NCI-H128 (cell line): ENCODE results near the gene EYA2.
"Not testable (repeated sequence)": the region's sequence is repeated elsewhere in the genome, so short reads cannot be mapped to it uniquely, and the experiment has no call there.

Experiments
- DNase-seq: peaks from one replicate; lab custom pipeline; 2025; ENCODE audit not compliant: unreplicated experiment; lab: John Stamatoyannopoulos, UW

EYA2 gene

GRCh38 chr20:46894579-46894958 is at the start of gene EYA2:
Gene EYA2 (plus strand): TSS chr20:46894843. CDS start chr20:46990011, 95,168 bp downstream.
- no peak for DNase-seq

GRCh38 chr20:46844965-46845364 is 49.7 kb upstream of the EYA2 start:
- no peak for DNase-seq

- no peak for DNase-seq
Observed at GRCh38 chr20:46849269-46849668, 45.4 kb upstream of the EYA2 start.

- no peak for DNase-seq
Observed at GRCh38 chr20:46849751-46850150, 44.9 kb upstream of the EYA2 start.

- DNase-seq = no peak
Observed at GRCh38 chr20:46850416-46850815, 44.2 kb upstream of the EYA2 start.

GRCh38 chr20:46850896-46851295 is 43.7 kb upstream of the EYA2 start:
- no peak for DNase-seq

- no peak for DNase-seq
Observed at GRCh38 chr20:46851746-46852145, 42.9 kb upstream of the EYA2 start.

GRCh38 chr20:46852313-46852712 is 42.3 kb upstream of the EYA2 start:
- no peak for DNase-seq

GRCh38 chr20:46853926-46854325 is 40.7 kb upstream of the EYA2 start:
- DNase-seq = no peak

- no peak for DNase-seq
Observed at GRCh38 chr20:46857061-46857831, 37.4 kb upstream of the EYA2 start.

DNA sequence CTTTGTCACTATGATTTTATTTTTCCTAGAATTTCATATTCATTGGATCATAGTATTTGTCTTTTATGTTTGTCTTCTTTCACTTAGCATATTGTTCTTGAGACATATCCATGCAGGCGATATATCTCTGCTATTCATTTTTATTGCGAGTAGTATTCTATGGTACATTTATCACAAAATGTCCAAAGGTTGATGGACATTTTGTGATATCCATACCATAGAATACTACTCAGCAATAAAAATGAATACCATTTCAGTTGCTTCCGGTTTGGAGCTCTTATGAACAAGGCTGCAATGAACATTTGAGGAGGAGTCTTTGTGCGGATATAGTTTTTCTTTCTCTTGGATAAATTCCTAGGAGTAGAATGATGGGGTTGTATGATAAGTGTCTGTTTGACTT is 28.8 kb upstream of the EYA2 start:
- DNase-seq = no peak

- no peak for DNase-seq
Observed at GRCh38 chr20:46870041-46870440, 24.6 kb upstream of the EYA2 start.

- no peak for DNase-seq
Observed at GRCh38 chr20:46872328-46873211, 22.1 kb upstream of the EYA2 start.

GRCh38 chr20:46875059-46875458 is 19.6 kb upstream of the EYA2 start:
- DNase-seq = no peak

- no peak for DNase-seq
Observed at GRCh38 chr20:46879386-46879785, 15.3 kb upstream of the EYA2 start.

GRCh38 chr20:46879963-46880362 is 14.7 kb upstream of the EYA2 start:
- not testable (repeated sequence) for DNase-seq

- DNase-seq = no peak
Observed at GRCh38 chr20:46883892-46884291, 10.8 kb upstream of the EYA2 start.

DNA sequence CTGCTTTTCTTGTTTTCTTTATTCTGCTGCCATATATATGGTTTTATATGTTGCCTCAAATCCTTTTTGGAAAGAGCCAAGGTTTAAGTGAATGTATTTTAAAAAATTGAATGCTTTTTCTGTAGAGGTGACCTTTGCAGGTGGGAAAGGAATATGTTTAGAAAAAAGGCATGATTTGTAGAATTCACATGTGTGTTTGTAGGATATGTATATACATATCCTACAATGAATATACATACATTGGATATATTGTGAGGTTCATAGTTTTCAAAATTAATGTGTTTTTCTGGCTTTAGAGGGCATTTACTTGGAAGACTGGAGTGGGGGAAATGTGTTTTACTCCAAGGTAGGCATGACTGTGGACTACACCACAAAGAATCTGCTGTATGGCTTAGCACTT is 4.0 kb upstream of the EYA2 start:
- no peak for DNase-seq

DNA sequence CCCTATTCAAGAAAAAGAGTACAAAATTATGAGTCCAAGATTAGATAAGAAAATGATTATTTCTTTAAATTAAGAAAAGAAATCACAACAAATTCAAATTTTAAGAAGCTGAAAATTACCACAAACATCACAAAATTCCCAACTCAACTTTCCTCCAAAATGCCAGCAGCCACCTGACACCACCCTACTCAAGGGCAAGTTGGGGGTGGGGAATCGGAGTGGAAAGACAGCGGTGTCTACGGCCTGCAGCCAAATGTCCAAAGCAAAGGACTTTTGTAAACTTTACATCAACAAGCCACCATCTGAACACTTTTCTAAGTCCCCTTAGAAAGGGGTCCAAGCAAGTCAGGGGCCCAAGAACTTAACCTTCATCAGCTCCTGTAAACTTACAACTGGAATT is 1.6 kb upstream of the EYA2 start:
- no peak for DNase-seq

- DNase-seq = no peak
Observed at GRCh38 chr20:46893877-46894578, 615 bp upstream of the EYA2 start.
